Fibroblast of gingiva (primary cell): ENCODE results near the gene SPRED2.

ENCODE experiments used
- DNase-seq: peaks from one replicate; pipeline ENCODE4 v3.0.0-alpha.2; 2011; ENCODE audit warnings: low read depth

SPRED2 gene

DNA sequence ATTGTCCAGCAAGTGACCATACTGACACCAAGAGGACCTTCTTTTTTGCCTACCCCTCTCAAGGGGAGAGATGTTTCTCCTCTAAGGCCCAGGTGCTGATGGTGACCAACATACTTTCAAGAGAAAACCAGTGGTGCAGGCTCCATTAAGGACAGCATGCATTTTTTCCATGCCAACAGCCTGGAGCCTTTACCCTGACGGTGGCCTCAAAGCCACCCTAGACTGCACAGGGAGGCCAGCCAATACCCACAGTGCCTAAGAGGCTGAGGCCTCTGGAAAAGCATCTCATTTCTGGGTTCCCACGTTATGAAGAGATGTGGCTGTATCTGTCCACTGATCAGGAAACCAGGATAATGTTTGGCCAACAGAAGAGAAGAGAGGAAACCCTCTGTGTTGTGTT, 19.3 kb downstream of the SPRED2 start:
- DNase-seq: no peak

DNA sequence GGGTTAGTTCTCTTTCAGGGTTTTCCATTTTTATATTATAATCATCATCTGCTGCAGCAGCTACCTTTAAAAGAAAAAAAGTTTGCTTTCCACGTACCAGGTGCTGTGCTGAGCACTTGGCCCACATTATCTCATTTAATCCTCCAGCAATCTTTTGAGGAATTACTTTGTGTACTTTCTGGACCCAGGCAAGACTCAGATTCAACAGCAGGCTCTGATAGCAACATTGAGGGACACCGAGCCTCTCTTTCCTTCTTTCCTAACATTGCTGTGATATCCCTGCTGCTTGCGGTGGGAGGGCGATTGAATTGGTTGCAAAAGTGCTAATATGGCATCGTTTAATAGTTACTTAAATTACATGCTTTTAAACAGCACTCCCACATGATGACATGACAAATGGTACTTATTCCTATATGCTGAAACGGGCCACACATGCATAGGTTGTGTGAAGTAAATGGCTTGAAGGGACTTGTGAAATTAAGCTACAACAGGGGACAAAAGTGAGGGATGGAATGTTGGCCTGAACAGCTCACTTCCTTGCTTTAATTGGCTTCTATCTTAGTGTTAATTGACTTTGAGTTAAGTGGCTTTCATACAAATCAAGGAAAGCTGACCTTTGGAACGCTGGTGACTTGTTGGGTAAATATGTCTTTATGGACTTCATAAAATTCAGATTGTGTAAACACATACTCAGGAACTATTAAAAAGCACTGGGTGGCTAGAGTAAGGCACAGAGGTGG, 21.2 kb downstream of the SPRED2 start:
- DNase-seq: no peak

DNA sequence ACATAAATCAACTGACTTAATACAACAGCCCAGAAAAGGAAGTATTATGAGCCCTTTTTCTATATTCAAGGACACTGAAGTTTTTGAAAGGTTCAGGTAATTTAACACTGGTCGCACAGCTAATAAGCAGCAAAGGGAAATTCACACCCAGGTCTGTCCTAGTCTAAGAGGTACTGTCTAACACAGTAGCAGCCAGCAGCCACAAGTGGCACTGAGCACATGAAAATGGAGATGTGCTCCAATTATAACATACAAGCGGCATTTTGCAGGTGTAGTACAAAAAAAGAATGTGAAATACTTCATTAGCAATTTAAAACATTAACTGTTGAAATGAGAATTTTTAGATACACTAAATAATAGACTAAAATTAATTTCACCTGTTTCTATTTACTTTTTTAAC, 23.4 kb downstream of the SPRED2 start:
- no peak for DNase-seq

DNA sequence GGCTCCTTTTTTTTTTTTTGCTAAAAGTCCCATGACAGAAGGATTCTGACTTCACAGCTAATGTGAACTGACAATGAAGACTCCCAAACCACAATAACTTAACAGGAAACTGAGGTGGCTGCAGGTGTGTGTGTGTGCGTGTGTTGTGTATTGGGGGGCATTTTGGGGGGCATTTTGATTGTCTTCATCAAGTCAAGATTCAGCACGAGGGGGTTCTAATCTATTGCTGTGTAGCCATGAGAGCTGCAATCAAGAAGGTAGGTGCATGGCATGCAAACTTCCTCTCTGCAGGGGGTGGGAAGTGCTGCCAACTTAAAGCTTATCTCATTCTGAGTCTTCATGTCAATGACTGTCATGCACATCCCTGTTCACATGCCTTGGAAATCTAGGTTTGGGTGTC, 25.2 kb downstream of the SPRED2 start:
- no peak for DNase-seq

DNA sequence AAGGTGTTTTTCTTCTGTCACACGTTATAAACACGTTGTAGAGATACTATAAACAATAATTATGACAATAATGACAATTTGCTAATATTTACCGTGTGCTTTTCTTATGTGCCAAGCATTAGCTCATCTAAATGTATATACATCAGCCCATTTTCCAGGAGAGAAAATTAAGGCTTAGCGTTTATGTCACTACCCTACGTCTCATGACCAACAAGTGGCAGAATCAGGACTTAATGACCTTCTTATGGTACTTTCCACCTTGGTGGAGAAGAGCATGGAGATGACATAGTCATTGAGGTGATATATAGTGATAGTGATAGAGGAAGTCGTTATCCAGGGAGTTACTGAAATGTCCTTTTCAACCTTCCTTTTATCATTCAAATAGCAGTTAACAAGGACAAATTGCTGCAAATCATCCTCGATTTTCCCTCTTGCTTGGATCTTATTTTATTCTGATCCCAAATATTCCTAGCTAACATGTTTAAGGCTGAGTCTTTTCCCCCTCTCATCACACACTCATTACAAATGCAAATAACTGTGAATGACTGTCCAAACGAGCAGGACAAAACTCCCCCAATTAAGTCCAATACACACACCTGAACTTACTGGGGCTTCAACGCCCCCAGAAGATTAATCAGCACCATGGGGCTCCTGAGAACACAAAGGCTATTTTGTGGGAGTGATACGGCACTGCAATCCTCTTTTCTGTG, 27.3 kb downstream of the SPRED2 start:
- DNase-seq: no peak

DNA sequence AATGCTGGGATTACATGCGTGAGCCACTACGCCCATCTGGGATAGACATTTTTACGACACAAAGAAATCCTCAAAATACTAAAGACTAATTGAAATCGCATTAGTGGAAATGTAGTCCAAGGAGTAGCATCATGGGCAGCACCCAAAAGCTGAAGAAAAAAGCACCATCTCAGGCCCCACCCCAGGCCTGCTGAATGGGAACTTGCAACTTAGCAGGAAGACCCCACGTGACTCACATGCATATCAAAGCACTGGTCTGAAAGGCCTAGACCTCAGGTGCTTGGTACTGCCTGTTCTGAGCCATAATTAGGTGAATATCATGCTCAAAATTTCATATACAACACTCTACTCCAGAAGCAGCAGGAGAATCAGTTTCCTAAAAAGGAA, 28.9 kb downstream of the SPRED2 start:
- DNase-seq: no peak

DNA sequence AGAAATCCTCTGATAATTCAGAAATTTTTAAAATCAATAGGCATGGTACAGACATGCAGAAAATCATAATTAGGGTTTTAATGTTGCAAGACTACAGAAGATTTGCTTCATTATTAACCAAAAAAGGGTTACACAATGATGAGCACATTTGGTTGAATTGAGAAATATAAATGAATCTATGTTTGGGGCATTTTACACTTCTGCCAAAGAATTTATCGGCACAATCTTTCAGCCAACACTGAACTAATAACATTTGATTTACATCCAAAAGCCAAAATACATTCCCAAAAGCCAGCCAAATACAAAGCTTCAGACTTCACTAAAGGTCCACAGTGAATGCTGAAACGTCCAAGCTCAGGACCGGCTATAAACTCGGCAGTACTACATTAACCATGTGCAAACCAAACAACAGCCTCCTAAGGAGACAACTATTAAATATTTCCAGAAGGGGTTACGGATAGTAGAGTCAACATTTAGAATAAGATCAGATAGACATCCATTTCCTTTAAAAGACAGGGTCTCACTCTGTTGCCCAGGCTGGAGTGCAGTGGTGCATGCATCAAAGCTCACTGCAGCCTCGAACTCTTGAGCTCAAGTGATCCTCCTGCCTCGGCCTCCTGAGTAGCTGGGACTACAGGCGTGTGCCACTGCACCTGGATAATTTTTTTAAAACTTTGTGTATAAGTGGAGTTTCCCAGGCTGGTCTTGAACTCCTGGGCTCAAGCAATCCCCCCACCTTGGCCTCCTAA, 29.4 kb downstream of the SPRED2 start:
- DNase-seq: peak; percentile 88

DNA sequence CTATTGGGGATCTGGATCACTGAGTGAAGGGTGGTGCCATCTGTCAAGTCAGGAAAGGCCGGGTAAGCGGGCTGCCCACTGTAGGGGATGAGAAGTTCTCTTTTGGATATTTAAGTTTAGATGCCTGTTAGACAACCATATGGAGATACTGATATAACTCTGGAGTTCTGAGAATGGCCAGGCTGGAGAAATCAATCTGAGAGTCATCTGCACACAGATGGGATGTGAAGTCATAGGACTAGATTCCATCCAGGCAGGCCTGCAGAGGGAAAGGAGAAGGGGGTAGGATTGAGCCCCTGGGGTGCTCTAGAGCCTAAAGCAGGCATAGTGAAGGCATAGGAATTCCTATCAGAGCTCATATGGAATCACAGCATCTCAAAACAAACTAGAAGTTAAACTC, 30.1 kb downstream of the SPRED2 start:
- peak; percentile 37 for DNase-seq

DNA sequence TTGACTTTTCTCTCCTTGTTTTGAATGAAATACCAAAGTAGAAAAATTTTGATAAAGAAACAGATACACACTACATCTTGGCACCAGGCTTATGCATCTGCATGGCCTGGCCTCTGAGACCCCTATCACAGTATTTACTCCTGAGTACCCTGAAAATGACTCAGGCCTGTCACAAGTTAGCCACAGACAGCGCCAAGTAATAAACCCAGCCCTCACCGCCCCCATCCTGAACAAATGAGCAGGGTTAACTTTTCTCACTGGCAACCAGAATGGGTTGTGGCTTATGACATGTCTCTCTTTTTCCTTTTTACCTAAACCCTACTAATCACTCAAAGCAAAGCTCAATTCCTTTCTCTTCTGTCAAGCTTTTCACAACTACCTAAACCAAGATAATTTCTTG, 35.3 kb downstream of the SPRED2 start:
- no peak for DNase-seq

DNA sequence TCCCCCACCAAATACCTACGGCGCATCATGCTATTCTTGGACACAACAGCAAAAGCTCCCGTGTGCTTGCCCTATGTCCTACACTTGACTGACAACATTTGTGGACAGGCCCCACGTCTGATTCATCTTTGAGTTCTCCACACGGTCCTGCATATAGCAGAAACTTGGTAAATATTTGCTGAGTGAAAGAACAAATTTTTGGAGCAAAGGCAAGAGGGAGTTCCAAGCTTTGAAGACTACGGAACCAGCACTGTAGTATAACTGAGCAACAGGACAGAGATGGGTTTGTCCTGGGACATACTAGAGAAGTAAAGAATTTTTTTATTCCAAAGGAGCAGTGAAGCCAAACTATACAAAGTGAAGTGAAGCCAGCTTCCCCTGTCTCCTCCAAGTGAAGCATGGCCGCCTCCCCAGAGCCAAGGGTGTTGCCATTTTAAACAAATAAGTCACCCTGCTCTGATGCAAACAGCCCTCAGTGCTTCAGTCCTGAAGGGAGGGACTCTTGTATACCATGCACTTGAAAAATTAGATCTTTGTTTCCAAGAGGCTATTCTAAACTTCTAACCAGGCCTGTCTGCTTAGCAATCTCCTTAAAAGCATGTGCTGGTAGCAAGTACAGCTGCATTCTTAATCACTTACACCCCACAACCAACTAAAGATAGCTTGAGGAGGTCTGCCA, 35.9 kb downstream of the SPRED2 start:
- peak; percentile 80 for DNase-seq

DNA sequence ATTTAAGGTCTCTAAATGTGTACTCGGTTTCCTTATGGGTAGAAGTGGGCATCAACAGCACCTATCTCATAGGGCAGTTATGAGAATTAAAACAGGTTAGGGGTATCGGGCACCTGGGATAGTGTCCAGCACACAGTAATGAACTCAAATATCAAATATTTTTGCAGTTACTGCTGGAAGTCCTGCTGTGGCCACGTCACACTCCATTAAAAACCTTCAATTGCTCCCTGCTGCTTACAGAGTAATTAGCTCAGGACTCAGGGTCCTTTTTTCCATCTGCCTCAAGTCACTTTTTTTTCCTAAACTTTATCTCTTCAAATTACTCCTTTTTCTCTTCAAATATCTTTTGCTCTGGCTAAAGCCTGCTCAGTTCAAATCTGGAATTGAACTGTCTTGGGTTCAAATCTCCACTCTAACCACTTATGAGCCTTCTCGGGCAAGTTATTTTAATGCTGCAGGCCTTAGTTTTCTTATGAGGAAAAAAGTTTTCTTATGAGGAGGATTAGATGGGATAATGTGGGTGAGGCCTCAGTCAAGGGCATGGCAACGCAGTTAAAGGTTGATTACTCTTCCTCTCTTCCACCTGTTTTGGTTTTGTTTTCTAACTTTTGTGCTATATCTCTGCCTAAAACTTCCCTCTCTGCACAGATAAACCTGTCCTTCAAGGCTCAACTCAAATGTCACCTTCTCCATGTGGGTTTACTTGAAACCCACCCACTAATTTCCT, 36.6 kb downstream of the SPRED2 start:
- no peak for DNase-seq

DNA sequence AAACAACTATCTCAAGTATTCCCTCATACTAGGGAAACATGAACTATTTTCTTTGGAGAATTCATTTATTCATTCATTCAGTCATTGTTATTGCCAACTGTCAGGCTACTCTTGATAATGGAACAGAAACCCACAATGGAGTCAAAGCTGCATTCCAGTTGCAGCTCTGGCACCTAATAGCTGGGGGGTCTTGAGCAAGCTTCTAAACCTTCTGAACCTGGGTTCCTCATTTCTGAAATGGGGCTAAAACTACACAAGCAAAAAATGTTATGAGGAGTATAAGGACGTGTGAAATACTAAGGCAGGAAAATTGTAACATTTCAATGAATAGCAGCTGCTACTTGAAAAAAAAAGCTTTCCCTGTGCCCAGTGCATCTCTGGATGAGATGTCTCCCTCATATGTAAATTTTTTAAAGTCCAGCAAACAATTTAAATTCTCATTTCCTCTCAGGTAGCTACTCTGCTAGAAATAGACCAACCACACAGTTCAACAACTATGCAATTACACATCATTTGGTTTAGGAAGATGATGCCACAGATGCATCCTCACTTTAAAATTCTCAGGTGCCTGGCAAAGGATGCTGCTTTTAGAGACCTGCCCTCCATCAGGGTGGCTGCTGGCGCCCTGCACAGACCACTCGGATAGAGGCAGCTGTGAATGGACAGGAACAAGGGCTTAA, 38.5 kb downstream of the SPRED2 start:
- no peak for DNase-seq

DNA sequence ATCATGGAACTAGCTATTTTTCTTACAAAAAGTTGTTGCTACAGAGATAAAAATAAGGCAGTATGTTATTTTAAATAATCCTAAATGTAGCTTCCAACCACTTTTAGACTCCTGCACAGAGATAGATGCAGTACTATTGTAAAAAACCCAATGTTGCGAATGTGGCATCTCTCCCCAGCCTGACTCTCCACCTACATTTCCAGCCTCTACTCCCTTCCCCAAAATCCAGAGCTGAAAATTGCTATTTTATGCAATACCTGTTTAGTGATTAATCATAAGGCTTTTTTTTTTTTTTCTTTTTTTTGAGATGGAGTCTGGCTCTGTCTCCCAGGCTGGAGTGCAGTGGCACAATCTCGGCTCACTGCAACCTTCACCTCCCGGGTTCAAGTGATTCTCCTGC, 39.4 kb downstream of the SPRED2 start:
- no peak for DNase-seq

DNA sequence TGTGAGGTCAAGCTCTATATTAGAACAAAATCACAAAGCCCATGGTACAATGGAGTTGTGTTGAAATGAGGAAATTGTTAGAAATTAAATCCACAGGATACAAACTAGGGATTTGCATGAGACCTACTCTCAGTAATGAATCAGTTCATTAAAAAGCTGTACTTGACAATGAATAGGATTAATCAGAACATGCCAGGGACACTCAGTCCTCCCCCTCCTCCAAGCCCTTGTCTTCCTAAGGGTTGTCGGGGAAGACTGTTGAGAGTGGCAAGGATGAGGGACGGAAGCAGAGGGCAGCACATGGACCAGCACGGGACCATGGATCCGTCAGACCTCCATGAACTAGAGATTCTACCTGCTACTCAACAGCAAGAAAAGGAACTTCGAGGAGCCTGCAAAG, 39.8 kb downstream of the SPRED2 start:
- no peak for DNase-seq

DNA sequence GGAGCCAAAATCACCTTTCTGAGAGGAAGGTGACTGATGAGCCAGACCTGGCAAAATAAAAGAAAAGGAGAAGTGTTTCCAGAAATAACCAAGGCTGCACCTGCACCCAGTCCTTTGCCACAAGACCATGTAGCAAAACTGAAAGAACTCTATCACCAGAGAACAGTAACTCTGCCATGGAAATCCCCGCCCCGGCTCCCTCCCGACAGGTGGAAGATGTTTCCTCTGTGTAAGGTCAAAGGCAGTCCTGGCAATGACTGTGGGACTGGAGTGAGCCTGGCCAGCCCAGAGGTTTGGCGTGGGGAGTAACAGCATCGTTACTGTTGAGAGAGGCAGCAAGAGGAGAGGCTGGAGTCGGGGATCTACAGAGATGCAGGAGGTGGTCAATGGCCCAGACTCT, 42.3 kb downstream of the SPRED2 start:
- no peak for DNase-seq

DNA sequence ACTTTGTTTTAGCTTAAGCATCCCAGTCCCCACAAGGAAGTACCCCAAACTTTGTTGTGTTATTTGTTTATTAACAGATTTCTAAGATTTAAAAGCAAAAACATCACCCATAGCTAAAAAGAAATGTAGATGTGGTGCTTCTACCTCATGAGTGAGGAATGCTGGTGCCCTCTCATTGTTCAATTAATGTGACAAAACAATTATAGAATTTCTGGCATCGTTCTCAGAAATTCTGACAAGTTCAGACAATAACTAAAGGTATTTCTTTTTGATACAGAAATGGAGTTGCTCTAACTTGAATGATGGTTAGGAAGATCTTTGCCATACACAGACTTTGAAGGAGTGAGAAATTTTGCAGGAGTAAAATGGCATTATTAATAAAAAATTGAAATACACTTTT, 42.9 kb downstream of the SPRED2 start:
- no peak for DNase-seq

DNA sequence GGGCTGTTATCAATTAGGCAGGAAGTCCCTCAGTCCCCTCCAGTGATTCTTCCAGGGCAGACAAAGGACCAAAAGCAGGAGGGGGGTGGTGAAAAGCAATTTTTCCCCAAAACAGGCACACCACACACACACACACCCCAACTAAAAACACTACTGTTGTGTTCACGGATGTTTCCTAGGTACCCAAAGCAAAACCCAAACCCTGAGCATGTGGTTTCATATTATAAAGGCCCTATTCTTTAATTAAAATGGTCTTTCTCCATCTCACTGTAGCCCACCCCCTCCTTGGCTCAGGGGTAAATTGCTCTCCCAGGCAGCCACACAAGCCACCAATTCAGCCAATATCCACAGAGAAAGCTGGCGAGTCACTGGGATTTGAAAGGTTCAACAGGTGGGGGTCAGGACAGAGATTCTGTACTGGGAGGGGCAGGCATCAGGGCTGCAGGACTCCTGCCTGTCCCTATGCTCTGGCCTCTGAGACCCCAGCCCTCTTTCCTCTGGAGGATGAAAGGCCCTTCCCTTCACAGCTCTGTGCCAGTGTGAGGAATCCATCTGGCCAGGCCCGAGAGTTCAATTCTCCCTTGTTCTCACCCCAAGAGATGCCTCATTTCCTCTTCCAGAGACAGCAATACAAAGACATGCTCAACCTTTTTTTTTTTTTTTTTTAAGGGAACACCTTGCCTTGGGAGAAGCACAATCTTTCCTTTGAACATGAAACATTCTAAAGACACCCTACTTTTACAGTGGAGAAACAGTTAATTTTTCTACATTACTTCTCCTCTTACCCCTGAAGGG, 43.6 kb downstream of the SPRED2 start:
- no peak for DNase-seq

DNA sequence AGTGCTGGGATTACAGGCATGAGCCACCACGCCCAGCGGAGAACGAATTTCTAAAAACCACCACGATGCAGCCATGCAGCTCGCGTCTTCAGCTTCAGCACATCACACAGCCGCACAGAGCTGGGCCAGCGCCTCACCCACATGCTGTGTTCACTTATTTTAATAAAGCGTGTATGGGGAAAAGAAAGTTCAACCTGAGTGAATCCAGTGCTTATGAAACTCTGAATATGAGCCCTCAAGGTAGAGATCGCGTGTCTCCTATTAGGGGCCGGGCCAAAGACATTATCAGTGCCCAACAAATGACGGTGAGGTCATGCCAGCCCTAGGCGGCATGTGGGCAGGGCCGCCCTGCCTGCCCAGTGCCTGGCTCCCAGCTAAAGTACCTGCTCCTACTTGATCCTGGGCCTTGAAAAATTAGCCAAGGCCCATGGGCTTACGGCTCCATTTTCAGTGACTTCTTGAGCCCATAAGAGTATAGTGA, 44.3 kb downstream of the SPRED2 start:
- DNase-seq: no peak

DNA sequence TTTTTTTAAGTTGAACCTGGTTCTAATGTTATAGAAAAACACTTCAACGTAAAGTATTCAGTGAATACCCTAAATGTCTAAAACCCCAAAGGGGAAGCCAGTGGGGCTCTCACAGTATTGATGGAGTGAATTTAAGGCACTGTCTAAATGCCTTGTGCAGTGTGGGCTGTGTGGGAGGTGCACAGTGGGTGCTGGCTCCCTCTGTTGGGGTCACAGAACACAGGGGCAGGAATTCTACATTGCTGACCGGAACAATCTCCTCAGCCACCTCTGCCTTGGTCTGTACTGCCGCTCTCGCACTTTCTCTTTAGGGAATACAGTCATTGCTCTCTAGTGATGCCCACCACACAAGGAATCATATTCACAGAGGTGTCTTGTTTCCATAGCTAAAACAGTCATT, 45.4 kb downstream of the SPRED2 start:
- DNase-seq: no peak

DNA sequence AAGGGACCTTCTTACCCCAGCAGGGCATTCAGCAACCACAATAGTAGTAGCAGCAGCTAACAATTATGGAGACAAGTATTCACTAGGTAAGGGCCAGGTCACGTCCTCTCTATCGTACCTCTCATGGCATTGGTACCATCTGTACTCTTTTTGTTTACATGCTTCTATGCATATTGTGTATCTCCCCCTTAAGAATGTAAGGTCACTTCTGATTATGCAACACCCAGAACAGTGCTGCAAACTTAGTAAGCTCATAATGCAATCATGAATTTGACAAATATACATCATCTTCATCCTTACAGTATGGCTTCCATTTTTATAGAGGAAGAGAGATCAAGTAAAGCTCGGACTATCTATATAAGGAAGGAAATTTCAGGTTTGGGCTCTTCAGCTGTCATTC, 46.1 kb downstream of the SPRED2 start:
- peak; percentile 37 for DNase-seq
